Effector CD8-positive, alpha-beta T cell (primary cell): ENCODE measurements around the gene HAS3.
"Not testable (repeated sequence)": the region's sequence is repeated elsewhere in the genome, so short reads cannot be mapped to it uniquely, and the experiment has no call there.

Experiments
- DNase-seq: peaks from one replicate; lab custom pipeline; 2025; lab: John Stamatoyannopoulos, UW

Gene HAS3

GRCh38 chr16:69116256-69116875 lies 10.9 kb downstream of the HAS3 start:
- no peak for DNase-seq

- no peak for DNase-seq
These were observed 11.5 kb downstream of the HAS3 start for GRCh38 chr16:69116906-69117305.

DNA sequence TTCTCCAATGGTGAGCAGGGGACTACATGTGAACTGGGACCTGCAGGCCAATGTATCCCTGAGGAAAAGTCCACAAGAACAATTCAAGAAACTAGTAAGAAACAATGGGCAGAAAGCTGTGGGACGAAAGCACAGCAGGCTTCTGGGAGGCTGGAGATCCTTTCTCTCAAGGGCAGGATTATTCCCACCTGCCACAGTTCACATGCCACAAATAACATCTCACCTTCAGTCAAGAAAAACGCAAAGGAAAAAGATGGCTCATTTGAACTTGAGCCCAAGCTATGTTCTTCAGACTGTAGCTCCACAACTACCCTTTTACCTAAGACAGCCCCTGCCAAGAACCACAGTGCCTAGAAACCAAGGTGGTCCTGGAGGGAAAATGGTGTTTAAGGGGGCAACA lies 13.0 kb downstream of the HAS3 start:
- DNase-seq = no peak

- no peak for DNase-seq
These were observed 13.5 kb downstream of the HAS3 start for GRCh38 chr16:69118994-69119393.

GRCh38 chr16:69119536-69119935 lies 14.1 kb downstream of the HAS3 start:
- no peak for DNase-seq

- DNase-seq = no peak
These were observed 14.7 kb downstream of the HAS3 start for GRCh38 chr16:69120096-69120664.

GRCh38 chr16:69123910-69124309 lies 18.5 kb downstream of the HAS3 start:
- DNase-seq = peak; percentile 58

DNA sequence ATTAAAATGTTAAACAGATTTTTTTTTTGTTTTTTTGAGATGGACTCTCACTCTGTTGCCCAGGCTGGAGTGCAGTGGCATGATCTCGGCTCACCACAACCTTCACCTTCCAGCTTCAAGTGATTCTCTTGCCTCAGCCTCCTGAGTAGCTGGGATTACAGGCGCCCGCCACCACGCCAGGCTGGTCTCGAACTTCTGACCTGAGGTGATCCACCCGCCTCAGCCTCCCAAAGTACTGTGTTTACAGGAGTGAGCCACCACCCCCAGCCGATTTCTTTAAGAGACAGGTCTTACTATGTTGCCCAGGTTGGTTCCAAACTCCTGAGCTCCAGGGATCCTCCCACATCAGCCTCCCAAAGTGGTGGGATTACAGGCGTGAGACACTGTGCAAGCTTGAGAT lies 19.0 kb downstream of the HAS3 start:
- not testable (repeated sequence) for DNase-seq

GRCh38 chr16:69124961-69125360 lies 19.5 kb downstream of the HAS3 start:
- not testable (repeated sequence) for DNase-seq

GRCh38 chr16:69126221-69126620 lies 20.8 kb downstream of the HAS3 start:
- DNase-seq = no peak

DNA sequence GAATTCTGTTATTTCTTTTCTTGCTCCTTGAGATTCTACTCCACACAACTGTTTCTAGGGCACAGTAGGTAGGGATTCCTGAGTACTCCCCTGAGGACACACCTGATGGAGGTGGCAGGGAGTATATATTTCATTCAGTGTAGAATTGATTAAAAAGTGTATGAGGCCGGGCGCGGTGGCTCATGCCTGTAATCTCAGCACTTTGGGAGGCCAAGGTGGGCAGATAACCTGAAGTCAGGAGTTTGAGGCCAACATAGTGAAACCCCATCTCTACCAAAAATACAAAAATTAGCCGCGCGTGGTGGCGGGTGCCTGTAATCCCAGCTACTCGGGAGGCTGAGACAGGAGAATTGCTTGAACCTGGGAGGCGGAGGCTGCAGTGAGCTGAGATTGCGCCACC lies 21.3 kb downstream of the HAS3 start:
- DNase-seq = not testable (repeated sequence)

- no peak for DNase-seq
These were observed 22.6 kb downstream of the HAS3 start for GRCh38 chr16:69127966-69128510.

- no peak for DNase-seq
These were observed 25.0 kb downstream of the HAS3 start for GRCh38 chr16:69130461-69130860.

- no peak for DNase-seq
These were observed 25.9 kb downstream of the HAS3 start for GRCh38 chr16:69131167-69131838.

- DNase-seq = peak; percentile 62
These were observed 26.5 kb downstream of the HAS3 start for GRCh38 chr16:69131839-69132423.

DNA sequence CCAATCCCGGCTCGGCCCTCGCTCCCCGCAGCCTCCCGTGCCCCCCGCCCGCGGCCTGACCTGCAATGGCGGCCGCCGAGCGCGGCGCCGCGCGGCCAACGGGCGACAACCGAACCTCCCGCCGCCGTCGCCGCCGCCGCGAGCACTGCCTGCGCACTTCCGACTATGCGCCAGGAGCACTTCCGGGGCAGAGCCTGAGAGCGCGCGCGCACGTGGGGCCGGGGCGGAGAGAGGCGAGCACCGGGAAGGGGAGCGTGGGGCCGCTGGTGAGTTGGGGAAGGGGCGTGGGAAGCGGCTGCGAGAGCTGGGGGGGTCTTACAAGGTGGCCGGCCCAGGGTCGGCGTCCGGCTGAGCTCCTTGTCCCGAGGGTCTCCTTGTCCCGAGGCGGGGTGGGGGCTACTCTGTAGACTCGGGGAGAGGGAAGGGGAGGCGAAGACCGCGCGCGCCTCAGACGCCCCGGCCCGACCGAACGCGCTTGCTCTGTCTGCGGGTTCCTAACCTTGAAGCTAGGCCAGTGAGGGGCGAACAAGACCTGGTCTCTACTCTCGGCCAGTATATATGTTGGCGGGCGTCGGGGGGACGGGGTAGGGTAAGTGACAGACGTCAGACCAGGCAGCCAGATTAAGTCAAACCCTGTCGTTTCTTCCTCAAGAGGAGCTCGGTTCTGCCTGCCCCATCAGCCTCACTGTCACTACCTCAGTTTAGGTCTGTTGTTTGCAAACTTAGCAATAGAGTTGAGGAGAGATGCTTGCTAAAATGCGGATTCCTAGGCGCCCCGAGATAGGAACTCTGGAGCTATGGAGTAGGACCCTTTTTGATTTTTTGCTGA lies 27.2 kb downstream of the HAS3 start, which contains the start of the genes CHTF8 and UTP4:
Gene CHTF8, minus strand, starts transcription at position 165 of the 829 bp plus-strand sequence. CDS start 11,130 bp downstream, outside the sequence.
Gene UTP4, plus strand, starts transcription at position 226 of the 829 bp plus-strand sequence. CDS start 811 bp downstream, outside the sequence.
- peak; percentile 71 for DNase-seq

DNA sequence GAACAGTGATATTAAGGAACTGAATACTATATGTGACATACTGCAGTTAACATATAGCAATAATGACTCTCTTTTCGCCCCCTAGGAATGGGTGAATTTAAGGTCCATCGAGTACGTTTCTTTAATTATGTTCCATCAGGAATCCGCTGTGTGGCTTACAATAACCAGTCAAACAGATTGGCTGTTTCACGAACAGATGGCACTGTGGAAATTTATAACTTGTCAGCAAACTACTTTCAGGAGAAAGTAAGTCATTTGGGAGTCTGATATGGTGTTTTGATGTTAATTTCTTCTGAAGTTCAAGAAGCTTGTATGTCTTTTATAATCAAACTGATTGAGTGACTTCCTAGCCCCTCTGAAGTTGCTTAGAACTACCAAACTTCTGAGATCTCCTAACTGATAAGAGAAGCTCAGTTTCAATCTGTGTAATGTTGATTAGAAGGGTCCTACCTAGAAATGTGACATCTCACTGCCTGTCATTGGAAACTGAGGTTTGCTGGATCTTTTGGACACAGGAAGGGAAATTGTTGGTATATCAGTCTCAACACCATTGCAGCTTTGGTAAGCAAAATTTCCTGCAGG lies 28.0 kb downstream of the HAS3 start:
- DNase-seq = no peak

DNA sequence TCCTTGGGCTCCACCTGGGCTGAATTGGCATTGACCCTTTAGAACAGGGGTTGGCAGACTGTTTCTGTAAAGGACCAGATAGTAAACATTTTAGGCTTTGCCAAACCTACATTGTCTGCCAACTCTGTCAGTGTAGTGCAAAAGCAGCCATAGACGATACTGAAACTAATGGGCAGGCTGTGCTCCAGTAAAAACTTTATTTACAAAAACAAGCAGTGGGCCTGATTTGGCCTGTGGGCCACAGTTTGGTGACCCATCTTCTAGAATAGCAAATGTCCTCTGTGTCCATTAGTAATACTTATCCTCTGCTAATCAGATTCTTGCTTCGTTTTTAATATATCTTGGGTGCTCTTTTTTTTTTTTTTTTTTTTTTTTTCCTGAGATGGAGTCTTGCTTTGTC lies 33.2 kb downstream of the HAS3 start:
- no peak for DNase-seq

- DNase-seq = not testable (repeated sequence)
These were observed 34.0 kb downstream of the HAS3 start for GRCh38 chr16:69139464-69139863.

- no peak for DNase-seq
These were observed 35.6 kb downstream of the HAS3 start for GRCh38 chr16:69141014-69141413.

DNA sequence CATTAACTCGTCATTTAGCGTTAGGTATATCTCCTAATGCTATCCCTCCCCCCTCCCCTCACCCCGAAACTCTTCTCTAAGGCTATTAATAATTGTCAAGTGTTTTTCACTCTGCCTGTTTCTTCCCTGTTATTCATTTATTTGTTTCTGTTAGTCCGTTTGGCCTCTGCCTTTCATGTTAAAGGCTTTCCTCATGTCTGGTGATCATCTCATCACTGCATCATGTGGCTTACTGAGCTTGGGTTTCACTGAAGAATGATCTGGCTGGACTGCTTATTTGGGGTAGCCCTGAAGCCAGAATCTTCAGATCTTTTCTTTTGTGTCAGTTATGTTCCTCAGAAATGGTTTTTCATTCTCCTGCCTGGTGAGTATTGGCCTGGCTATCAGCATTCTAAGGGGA lies 36.5 kb downstream of the HAS3 start:
- no peak for DNase-seq
